DND-41 (cell line): ENCODE measurements around the gene MYO1H.

Source experiments
- ATAC-seq: fragments of 200-7000 bp; cut with Tn5 transposase; 3 replicates; pipeline ENCODE4 v1.9.1; 2021; ENCODE audit warnings: low read depth; ENCODE audit not compliant: insufficient read depth
- DNase-seq: peaks from one replicate; pipeline ENCODE4 v3.0.0-alpha.2; 2020
- H2AFZ ChIP-seq: 2 replicates; pipeline ENCODE4 v1.6.0; 2012; ENCODE audit warnings: low read depth, low read length
- H3K27ac ChIP-seq: 2 replicates; pipeline ENCODE4 v1.5.1; 2012; ENCODE audit warnings: low read length, inconsistent platforms
- H3K27me3 ChIP-seq: fragments of 200-600 bp; sonication (generic); 2 replicates; pipeline ENCODE4 v1.6.0; 2012; ENCODE audit warnings: low read length, mild to moderate bottlenecking, inconsistent platforms; ENCODE audit not compliant: insufficient read depth, poor library complexity
- H3K36me3 ChIP-seq: 2 replicates; pipeline ENCODE4 v1.5.1; 2012; ENCODE audit warnings: low read length, inconsistent platforms; ENCODE audit not compliant: insufficient read depth
- H3K4me1 ChIP-seq: 2 replicates; pipeline ENCODE4 v1.5.1; 2012; ENCODE audit warnings: mild to moderate bottlenecking, low read length; ENCODE audit not compliant: insufficient read depth
- H3K4me2 ChIP-seq: 2 replicates; pipeline ENCODE4 v1.6.0; 2012; ENCODE audit warnings: mild to moderate bottlenecking, moderate library complexity, low read length, inconsistent platforms; ENCODE audit not compliant: insufficient read depth
- H3K4me3 ChIP-seq, 2 experiments: fragments of 200-600 bp in 1 of 2; shearing (Covaris generic) in 1 of 2; 2 replicates each; pipeline ENCODE4 v1.5.1; 2012 to 2016; ENCODE audit warnings: inconsistent platforms in 2 of 2, low read length in 2 of 2, mild to moderate bottlenecking in 2 of 2, low read depth in 1 of 2, moderate library complexity in 1 of 2
- H3K79me2 ChIP-seq: 2 replicates; pipeline ENCODE4 v1.6.0; 2012; ENCODE audit warnings: low read length, inconsistent platforms; ENCODE audit not compliant: insufficient read depth
- H3K9ac ChIP-seq: 2 replicates; pipeline ENCODE4 v1.6.0; 2012; ENCODE audit warnings: low read depth, mild to moderate bottlenecking, inconsistent platforms, low read length, moderate library complexity
- H3K9me3 ChIP-seq: 2 replicates; pipeline ENCODE4 v1.5.1; 2012; ENCODE audit warnings: low read length, moderate library complexity, mild to moderate bottlenecking, inconsistent platforms; ENCODE audit not compliant: insufficient read depth, severe bottlenecking
- H4K20me1 ChIP-seq: 2 replicates; pipeline ENCODE4 v1.6.0; 2012; ENCODE audit warnings: low read length; ENCODE audit not compliant: insufficient read depth
- EZH2 ChIP-seq: IDR thresholded peaks from 3 replicates; pipeline ENCODE4 v1.6.1; 2012; ENCODE audit warnings: borderline replicate concordance, low read depth, mild to moderate bottlenecking, moderate library complexity, low read length, inconsistent platforms; ENCODE audit not compliant: severe bottlenecking
- TF ChIP-seq, protein P1 (sequence below): IDR thresholded peaks from 2 replicates; pipeline ENCODE4 v1.5.1; 2012; ENCODE audit warnings: borderline replicate concordance, low read length, moderate library complexity, mild to moderate bottlenecking; ENCODE audit not compliant: poor library complexity, severe bottlenecking; ENCODE audit errors: extremely low read depth

Gene MYO1H

DNA sequence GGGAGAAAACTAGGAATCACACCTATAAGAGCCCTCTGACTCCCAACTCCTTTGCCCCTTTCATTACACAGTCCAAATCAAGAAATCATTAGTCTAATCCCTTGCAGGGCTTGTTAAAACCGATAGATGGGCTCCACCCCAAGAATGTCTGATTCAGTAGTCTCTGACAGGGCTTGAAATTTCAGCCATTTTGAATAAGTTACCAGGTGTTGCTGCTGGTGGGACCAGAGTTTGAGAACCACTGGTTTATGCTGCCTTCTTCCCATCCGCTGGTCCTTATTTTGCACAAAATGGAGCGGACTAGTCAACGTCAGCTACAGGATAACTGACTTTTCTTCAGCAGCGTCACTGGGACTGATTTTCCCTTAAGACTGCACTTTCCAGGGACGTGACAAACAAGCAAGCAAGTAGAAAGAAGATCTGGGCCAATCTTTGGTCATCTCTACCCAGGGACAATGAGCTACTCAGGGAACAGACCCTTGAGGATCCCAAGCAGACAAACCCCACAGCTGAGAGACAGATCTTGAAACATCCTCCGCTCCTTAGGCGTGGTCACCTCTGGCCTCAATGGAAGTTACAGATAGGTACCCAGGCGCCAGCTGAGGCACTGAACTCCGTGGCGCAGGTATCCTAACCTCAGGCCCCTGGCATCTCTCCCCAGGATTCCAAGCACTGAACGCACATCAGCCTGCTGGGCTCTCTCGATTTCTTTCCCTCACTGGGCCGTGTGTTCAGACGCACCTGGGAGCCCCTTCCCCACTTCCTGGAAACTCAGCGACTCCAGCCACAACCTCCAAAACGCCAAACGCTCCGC lies 128.5 kb downstream of the MYO1H start:
- Histone ChIP-seq H2AFZ (peak overlapping the region; percentile 97), H3K27me3 (no peaks in the 10 kb centered on the region), H3K9me3 (no peaks in the 10 kb centered on the region), H3K9ac (peak overlapping the region; percentile 69), H3K36me3 (peaks cover 8% of the 10 kb centered on the region), H3K4me3 (peak overlapping the region; percentile 90 to 96; a peak in 3 of 4 replicates), H3K4me2 (peak overlapping the region; percentile 99), H3K27ac (peak overlapping the region; percentile 95), H3K4me1 (peaks cover 44% of the 10 kb centered on the region), H4K20me1 (peaks cover 13% of the 10 kb centered on the region; the same call in 1 of the 2 replicates), H3K79me2 (peaks cover 90% of the 10 kb centered on the region)
- DNase-seq (peak; percentile 18), ATAC-seq (no peak)
- no peak for TF ChIP-seq EZH2
- TF ChIP-seq, protein P1, sequence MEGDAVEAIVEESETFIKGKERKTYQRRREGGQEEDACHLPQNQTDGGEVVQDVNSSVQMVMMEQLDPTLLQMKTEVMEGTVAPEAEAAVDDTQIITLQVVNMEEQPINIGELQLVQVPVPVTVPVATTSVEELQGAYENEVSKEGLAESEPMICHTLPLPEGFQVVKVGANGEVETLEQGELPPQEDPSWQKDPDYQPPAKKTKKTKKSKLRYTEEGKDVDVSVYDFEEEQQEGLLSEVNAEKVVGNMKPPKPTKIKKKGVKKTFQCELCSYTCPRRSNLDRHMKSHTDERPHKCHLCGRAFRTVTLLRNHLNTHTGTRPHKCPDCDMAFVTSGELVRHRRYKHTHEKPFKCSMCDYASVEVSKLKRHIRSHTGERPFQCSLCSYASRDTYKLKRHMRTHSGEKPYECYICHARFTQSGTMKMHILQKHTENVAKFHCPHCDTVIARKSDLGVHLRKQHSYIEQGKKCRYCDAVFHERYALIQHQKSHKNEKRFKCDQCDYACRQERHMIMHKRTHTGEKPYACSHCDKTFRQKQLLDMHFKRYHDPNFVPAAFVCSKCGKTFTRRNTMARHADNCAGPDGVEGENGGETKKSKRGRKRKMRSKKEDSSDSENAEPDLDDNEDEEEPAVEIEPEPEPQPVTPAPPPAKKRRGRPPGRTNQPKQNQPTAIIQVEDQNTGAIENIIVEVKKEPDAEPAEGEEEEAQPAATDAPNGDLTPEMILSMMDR = no peak

DNA sequence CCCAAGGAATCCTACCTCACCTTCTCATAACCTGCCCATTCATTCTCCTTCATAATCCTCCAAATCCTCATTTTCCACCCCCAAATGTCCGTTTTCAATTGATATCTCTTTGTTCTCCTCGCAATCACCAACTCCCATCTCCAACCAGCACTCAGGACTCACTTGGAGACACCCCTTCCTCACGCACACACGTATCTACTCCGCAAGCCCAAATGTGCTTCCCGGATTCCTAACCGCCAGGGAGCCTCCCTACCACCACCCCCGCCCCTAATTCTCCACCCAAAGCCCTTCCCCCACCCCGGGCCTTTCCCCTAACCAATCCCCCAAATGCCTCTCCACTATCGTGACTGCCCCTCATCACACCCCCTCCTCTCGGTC lies 129.1 kb downstream of the MYO1H start:
- no peaks in the 10 kb centered on the region for H3K9me3 ChIP-seq
- peak overlapping the region; percentile 69 for H3K9ac ChIP-seq
- no peaks in the 10 kb centered on the region for H3K27me3 ChIP-seq
- peaks cover 84% of the 10 kb centered on the region for H3K79me2 ChIP-seq
- ATAC-seq = peak; percentile 25; the same call in 2 of the 3 replicates
- peak overlapping the region; percentile 90 to 96 for H3K4me3 ChIP-seq
- no peak for TF ChIP-seq EZH2
- TF ChIP-seq, protein P1 = no peak
- peak overlapping the region; percentile 97 for H2AFZ ChIP-seq
- H4K20me1 ChIP-seq = peaks cover 12% of the 10 kb centered on the region; the same call in 1 of the 2 replicates
- H3K4me2 ChIP-seq = peak overlapping the region; percentile 99
- H3K27ac ChIP-seq = peak overlapping the region; percentile 95
- no peak for DNase-seq
- H3K36me3 ChIP-seq = peaks cover 8% of the 10 kb centered on the region
- peaks cover 44% of the 10 kb centered on the region for H3K4me1 ChIP-seq

DNA sequence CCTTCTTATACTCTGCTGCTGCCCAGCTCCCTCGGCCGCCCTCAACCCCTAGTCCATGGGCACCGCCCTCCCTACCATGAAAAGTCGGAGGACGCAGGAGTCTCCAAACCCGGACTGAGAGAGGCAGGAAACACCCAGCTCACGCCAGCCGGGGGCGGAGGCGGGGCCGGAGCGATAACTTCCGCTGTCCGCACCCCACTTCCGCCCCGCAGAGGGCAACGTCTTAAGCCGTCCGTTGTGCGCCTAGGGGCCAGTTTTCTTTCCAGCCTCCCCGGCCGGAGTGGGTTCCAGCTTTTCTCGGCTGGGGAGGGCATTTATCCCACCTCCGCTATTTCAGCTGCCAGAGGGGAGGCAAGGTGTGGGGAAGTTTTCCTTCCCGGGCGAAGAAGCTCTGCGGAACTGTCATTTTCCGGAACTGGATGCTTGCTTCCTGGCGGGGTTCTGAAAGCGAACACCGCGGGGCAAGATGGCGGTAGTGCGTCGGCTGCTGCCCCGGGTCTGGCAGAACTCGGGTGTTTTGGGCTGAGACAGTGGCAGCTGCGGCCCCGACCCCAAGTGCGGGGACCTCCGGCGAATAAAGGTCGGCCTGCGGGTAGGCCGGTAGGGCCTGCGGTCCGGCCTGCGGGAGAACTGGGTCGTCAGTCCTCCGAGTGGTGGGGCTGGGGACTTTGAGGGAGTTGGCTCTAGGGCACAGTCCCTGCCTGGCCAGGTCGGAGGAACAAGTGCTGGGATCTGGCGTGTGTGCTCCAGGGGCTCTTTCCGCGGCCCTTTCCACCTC lies 129.7 kb downstream of the MYO1H start, which contains the start of the genes KCTD10 and UBE3B:
TSS of gene KCTD10 (minus strand) at position 116 of the 778 bp plus-strand sequence. CDS start at position 78, 38 bp downstream.
TSS of gene UBE3B (plus strand) at position 450 of the 778 bp plus-strand sequence. CDS start 5,918 bp downstream, outside the sequence.
- Histone ChIP-seq H3K36me3 (peaks cover 8% of the 10 kb centered on the region), H3K4me1 (peaks cover 44% of the 10 kb centered on the region), H3K9ac (peak within 1 kb of the TSS; percentile 69), H4K20me1 (peaks cover 12% of the 10 kb centered on the region; the same call in 1 of the 2 replicates), H2AFZ (peak within 1 kb of the TSS; percentile 97), H3K27ac (peak within 1 kb of the TSS; percentile 95), H3K4me2 (peak within 1 kb of the TSS; percentile 99), H3K27me3 (no peaks in the 10 kb centered on the region), H3K79me2 (peaks cover 80% of the 10 kb centered on the region), H3K9me3 (no peaks in the 10 kb centered on the region), H3K4me3 (peak within 1 kb of the TSS; percentile 90 to 96)
- peak; percentile 95 for ATAC-seq
- no peak for TF ChIP-seq EZH2
- TF ChIP-seq, protein P1 = peak; percentile 1
- DNase-seq = peak; percentile 85
